Erythroblast (primary cell): Measurements from ENCODE around the gene RHBDL1.

Experiments
- GATA1 ChIP-seq: IDR thresholded peaks from 2 replicates; pipeline ENCODE4 v1.6.1; 2011; ENCODE audit warnings: low read depth, mild to moderate bottlenecking, control low read depth, low read length, moderate library complexity
- POLR2A ChIP-seq: IDR thresholded peaks from 2 replicates; pipeline ENCODE4 v1.6.1; 2011; ENCODE audit warnings: mild to moderate bottlenecking, low read length

DNA sequence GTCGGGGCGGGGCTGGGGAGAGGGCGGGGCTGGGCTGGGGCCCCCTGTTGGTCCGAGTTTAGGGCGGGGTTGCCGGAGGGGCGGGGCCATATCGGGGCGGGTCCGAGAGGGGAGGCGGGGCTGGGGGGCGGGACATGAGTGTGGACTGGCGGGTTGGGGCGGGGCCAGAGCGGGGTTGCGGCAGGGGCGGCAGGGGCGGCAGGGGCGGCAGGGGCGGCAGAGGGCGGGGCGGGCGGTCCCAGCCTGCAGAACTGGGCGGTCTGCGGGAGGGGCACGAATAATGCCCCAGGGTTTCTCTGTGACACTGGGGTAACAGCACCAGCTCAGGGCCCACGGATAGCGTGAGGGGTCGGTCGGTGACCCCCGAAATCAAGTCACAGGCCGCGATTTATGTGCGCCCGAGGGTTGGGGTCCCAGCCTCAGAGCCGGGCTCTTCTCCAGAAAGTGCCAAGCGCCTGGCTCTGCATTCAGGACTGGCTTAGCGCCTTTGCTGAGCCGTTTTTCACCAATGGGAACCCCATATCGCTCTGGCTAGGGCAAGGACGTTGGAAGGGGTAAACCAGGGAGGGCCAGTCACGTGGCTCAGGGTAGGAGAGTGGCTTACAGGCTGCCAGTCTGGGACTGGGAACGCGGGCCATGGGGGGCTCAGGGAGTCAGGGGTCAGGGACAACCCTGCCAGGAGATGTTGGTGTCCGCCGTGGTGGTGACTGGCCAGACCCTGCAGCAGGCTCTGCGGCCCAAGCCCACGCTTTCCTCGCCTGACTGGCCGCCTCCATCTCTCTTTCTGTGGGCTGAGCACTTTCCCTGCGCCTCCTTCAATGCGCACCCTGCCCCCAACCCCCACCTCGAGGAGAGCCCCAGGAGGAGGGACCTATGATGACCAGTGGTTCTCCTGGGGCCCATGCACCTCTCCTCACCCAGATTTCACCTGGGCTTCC is 38.1 kb upstream of the RHBDL1 start:
- no peak for TF ChIP-seq POLR2A
- TF ChIP-seq GATA1 = no peak
